ENCODE results near the gene CENPU.
"Not testable (repeated sequence)": the region's sequence is repeated elsewhere in the genome, so short reads cannot be mapped to it uniquely, and the experiment has no call there.

The CENPU gene, protein sequence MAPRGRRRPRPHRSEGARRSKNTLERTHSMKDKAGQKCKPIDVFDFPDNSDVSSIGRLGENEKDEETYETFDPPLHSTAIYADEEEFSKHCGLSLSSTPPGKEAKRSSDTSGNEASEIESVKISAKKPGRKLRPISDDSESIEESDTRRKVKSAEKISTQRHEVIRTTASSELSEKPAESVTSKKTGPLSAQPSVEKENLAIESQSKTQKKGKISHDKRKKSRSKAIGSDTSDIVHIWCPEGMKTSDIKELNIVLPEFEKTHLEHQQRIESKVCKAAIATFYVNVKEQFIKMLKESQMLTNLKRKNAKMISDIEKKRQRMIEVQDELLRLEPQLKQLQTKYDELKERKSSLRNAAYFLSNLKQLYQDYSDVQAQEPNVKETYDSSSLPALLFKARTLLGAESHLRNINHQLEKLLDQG

DNA sequence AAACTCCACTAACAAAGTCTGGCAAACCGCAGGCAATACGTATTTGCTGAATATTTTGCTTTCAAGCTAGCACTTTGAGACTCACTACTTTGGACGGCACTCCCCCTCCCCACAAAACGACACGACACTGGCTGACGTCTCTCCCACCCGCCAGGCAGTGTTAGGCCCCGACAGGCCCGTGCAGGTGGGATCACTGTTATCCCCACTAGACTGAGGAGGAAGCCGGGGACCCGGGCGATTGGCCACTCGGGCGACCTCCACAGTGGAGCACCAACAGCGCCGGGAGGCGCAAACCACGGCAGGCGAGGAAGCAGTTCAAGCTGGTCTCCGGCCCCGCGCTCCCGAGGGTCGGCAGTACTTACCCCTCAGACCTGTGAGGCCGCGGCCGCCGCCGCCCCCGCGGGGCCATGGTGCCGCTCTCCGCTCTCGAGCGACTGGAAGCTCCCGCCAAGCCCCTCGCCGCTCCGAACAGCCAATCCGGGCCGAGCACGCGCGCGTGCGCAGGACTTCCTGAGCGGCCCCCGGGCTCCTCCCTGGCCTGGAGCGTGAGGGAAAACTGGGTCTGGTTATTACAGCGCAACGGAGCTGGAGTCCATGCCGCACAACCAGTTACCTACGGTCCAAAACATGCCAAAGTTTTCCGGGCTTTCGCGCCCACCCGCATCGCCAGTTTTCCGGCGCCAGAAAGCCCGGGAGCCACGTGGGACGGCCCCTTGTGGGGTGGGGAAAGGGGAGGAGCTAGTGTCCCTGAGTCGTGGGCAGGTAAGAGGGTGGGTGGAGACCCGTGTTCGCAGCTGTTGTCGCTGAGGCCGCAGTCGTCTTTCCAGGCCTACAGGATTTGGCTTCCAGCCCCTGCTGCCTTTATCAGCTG, at the start of gene CENPU:
CENPU (minus strand) TSS at position 443 of the 871 bp plus-strand sequence; CDS start at position 409, 34 bp downstream.
- DNase-seq: peak; percentile 92 to 95

DNA sequence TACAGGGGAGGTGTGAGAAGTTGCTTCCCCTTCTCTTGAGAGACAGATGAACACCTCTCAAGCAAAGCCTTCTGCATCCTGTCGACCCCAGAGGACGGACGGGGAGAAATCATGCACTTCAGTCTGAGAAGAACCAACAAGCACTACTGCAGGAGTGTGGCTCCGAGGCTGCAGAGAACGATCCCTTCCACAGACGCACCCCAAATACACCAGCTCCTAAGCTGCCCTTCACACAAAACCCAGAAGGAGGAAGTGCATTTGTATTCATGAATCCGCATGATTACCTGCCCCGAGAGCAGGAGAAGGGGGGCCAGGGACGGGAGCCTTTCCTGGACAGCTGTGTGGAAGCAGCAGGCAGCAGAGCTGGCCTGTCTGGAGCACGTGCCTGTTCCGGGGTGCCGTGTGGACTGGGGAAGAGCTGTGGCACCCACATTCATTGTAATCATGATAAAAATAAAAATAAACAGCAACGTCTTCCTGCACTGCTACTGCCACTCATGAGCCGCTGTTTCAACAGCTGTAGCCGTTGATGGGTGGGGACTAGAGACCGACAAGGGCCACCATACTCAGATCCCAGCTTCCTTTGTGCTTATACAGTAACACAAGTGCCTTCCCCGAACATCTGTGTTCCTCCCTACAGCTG, 49.0 kb upstream of the CENPU start:
- no peak for DNase-seq

DNA sequence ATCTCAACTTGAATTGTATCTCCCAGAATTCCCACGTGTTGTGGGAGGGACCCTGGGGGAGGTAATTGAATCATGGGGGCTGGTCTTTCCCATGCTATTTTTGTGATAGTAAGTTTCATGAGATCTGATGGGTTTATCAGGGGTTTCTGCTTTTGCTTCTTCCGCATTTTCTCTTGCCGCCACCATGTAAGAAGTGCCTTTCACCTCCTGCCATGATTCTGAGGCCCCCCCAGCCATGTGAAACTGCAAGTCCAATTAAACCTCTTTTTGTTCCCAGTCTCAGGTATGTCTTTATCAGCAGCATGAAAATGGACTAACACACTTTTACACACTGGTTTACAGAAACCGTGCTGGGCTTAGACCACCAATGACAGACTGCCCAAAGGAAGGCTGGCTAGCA, 45.3 kb upstream of the CENPU start:
- not testable (repeated sequence) for DNase-seq

DNA sequence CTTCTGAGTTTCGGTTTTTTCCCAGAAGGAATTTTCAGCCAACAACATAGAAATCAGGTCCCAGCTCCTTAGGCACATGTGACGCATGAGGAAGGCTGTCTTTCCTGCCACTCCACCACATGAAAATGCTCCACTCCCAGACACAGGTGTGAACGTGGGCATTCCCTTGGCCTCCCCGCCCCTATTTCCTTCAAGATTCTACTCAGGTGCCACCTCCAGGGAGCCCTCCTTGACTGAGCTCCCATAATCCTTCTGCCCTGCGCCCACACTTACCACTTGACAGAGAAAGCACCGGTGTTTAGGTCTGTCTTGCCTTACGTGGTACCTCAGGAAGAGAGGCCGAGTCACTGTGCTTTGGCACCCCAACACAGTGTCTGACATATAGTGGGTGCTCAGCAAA, 44.4 kb upstream of the CENPU start:
- no peak for DNase-seq

DNA sequence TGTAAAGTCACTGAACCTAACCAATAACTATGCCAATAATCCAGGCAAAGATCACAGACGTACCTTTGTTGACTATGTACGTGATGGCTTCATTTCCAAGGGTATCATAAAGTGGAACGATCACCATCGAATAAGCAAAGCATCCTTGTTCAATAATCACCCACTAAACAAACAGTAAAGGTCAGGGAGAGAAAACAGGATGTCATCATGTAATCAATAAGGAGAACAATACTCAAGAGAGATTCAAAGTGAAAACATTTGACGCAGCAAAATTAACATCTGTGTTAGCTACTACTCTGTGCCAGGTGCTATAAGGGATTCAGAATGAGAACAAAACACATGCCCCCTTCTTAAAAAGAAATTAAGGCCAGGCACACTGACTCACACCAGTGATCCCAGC, 42.9 kb upstream of the CENPU start:
- DNase-seq: no peak

DNA sequence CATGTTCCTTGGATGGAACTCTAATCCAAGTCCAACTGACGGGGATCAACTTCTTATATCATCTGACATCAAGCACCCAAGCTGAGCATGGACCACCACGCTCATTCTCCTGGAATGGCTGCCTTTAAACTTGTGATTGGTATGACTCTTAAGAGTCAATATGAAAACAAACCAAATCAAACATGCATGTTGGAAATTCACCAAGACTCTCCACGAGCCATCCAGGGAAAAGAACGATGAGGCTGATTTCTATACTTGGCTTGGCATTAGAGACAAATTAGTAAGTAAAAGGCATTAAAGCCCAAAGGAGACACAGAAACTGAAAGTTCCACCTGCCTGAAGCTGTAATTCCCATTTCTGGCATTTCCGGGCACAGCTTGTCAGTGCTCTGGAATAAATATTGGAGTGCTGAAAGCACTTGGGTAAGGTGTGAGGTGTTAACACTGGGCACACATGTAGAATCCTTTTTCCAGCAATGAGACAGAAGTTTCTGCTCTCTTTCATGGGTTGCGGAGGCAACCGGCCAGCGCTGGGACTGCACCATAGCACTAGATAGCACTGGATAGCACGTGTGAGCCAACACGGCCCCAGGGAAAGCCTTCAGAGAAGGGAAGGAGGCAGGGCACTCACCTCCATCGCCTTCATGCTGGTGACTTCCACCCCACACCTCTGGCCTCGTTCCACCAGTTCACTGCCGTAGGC, 42.1 kb upstream of the CENPU start:
- no peak for DNase-seq

DNA sequence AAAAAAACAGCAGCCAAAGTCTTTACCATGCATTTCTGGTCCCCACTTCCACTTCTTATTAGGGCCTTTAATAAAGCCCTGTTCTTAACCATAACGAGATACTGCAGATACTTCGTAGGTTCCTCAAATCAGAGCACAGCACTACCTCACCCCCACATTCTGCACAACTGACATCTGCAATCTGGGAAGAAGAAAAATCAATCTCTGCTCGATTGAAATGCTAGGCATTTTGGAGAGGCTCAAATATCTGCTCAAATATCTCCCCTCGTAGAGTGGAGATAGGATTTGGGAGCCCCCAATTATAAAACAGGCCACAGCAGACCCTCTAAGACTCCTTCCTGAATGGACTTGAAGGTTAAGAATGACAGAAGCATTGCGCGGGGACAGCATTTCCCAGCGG, 40.3 kb upstream of the CENPU start:
- DNase-seq: no peak

DNA sequence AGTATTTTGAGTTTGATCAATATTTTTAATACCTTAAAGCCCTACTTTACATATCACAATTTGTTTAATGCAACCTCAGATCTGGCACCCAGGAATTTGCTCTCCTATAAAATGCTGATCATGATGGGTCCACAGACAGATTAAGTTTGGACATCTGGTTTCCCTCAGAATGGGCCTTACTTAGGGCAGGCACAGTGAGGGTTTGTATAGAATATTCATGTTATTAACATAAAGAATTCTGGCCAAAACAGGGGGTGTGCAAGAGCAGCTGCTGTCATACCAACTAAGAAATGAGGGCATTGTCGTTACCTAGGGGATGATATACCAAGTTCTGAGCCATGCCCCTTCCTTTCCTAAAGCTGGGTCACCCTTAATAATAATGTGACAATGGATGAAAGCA, 37.5 kb upstream of the CENPU start:
- DNase-seq: no peak

DNA sequence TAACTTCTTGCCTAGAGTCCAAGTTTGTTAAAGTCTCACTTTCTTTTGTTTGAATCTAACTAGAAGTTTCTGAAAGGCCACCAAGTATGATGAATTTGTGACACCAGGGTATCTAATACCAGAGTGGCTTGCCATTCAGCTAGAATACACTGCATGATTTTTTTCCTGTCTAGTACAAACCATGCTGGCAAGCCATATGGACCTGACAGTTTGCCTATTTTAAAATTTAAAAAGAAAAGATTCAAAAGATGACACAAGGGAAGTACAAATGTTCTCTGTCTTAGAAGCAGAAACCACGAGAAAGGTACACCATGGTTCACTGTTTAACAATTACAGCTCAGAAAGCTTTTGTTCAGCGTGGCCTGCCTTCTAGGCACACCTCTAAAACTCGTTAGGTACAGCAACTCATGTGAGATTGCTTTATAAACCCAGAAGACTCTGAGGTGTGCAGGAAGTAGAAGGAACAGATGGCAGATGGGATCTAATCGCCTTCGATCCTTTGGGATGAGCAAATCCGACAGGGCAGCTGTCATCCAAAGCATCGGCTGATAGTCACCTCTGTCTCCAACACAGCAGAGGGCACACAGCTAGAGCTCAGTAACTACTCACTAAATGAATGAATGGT, 35.4 kb upstream of the CENPU start:
- no peak for DNase-seq

DNA sequence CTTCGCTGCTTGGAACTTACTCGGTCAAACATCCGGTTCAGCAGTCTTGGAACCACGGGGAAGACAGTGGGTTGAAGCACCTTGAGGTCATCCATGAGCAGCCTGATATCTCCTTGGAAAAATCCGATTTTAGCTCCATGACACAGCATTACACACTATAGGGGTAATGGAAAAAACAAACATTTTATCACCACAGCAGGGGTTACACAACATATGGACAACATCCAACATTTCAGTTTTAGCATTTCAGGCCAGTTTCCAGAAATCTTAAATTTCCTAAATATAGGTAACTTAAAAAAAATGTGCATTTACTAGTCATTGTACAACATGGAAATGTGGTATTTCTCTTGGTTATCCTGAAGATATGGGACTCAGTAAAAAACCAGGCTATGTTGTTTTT, 34.4 kb upstream of the CENPU start:
- no peak for DNase-seq

DNA sequence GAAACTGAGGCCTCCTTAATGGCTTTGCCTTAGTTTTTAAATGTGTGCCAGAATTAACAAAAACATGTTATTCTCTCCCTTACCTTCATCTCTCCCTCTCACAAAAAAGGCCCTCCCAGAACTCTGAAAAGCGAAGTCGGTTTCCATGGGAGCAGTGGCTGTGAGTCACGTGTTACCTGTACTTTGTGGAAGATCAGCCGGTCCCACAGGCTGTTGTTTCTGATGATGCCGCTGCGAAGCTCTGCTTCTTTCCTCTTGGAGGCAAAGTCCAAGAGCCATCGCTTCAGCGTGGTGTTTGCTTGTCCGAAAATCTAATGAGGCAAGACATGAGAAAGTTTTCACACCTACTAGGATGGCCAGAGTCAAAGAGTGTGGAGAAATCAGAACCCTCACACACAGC, 32.5 kb upstream of the CENPU start:
- DNase-seq: no peak

DNA sequence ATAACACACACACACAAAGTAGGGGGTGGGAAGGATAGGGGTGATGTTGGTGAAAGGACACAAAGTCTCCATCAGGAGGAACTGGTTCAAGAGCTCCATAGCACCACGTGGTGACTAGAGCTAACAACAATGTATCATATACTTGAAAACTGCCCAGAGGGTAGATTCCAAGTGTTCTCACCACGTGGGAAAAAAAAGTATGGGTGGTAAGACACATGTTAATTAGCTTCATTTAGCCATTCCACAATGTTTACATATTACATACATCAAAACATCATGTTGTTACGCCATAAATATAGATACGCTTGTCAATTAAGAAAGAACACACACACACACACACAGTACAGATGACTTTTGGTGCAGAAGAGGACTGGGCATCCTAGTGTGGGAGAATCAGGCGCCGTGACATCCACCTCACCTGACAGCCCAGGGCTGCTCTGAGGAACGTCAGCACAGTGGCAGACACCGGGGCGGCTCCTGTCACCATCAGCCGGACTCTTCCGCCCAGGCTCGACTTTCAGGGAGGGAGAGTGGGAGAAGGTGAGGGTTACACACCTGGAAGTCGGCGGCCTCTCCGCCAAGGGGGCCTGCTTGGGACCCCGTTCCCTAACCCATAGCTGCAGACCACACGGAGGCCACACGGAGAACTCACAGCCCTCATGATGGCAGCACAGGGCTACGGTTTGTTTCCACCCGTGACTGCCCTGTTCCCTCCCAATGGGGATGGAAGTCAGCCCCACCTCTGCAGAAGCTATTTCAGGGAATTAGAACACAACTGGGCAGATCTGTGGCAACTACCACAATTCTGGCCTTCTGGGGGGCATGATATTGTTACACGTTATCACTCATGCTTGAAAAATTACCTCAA, 31.8 kb upstream of the CENPU start:
- DNase-seq: no peak

DNA sequence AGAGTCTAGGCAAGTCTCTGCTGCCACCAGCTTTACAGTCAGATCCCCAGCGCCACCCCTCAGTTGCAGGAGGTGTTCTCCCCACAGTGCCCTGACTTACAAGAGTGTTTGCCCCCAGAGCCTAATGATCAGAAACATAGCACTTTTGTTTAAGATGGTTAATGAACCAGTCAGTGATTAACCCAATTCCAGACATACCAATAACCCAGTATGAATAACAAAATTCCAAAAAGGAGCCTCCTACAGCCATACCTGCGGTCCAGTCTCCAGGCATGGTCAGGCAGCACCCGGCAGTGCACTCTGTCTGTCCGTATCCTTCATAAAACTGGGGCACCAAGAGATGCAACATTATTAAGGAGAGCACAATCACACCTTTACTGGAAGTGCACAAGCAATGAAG, 30.7 kb upstream of the CENPU start:
- no peak for DNase-seq

DNA sequence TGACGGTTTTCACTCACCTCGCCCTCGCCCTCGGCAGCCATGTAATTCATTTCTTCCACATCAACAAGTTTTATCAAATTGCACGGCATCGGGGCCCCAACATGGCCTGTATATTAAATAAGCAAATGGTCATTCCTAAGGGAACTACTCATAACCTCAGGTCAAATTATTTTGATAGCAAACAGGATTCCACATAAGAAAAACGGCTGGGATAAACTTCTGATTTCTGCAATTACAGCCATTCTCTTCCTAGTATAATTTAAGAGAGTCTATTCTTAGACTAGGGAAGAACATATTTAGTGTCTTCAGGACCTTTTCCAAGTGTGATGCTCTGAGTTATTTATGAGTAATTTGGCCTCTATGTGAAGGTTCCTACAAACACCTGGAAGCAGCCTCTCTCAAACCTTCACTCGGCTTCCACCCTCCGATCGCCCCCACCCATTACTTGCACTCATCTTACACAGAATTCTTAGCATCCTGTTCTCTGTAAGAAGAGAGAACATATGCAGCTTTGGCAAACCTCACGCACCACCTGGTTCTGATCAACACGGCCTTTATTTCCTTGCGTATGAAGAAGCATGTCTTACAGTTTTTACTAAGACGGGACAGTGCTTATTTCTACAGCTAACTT, 29.4 kb upstream of the CENPU start:
- DNase-seq: no peak

DNA sequence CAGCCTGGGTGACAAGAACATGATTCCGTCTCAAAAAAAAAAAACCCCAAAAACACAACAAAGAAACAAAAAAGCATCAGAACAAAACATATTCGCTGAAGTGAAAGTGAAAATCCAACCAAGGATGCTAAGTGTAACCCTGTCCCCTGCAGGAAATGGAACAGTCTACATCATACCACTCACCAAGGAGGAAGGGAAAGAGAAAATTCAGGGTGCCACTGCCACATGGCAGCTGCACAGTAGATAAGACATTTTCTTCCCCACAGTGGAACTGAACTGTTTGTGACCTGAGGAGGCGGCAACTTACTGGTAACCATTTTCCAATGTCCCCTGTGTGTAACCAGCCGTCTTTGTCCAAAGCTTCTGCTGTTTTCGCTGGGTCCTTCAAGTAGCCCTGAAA, 28.2 kb upstream of the CENPU start:
- peak; percentile 31 to 44 for DNase-seq

DNA sequence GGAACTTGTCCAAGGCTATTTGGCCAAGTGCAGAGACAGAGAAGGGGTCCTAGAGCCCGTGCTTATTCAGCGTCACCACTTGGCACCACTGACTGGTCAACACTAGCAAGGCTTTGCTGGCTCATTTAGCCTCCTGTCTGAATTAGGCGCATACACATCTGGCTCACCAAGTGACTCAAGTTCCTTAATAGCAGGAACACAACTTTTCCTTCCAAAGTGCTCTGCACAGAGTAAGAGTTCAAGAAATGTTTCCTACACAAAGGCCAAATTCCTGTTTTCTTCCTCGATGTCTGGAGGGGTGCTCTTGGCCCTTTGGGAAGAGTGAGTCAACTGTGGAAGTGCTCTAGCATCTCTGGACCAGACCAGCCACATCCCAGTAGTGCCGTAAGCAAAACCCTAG, 26.8 kb upstream of the CENPU start:
- no peak for DNase-seq

DNA sequence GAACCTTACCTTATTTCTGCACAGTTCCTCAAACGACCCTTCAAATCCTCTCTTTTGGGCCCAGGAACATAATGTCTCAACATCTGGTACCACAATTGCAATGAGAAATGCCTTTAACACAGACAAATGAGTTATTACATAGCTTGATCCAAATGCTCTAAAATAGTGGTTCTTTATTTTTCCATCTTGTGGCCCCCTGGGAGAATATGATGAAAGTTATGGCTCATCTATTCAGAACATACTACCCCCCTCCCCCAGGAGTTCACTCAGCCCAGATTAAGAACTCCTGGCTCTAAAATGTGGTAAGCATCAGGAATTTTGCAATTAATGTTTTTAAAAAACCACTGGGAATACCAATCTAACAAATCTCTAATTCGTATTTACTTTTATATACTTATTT, 23.9 kb upstream of the CENPU start:
- no peak for DNase-seq

DNA sequence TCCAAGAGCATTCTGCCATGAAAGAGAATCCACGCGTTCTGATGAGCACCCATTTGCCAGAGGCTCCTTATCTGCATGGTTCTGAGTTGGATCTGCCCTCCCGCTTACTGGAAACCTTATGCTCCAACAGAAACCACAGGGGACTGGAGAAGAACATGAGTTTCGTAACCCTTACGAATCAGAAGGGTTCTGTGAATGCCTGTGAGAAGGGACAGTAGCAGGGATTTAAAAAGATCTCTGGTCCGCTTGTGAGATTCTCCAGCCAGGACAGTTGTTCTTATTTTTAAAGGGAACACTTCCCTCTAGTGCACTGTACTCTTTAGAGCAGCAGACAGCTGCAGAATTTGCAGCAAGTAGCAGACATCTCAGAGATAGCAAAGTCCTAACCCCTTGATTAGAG, 22.5 kb upstream of the CENPU start:
- DNase-seq: no peak

DNA sequence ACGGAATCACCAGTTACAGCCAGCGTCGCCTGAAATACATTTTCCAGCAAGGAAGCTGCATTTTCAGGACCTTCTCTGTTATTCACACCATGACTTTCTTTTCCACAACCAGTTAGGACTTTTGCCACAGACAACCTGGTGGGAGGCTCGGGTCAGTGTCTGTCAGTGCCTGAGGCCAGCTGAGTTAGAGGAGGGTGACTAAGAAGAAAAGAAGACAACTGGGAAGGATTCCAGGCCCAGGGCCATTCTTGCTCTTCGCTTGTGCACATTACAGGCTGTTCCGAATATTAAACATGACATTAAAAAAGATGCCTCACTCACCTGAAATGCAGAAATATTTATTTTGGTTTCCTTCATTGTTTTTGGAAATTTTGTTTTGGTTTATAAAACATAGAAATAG, 21.4 kb upstream of the CENPU start:
- DNase-seq: no peak

DNA sequence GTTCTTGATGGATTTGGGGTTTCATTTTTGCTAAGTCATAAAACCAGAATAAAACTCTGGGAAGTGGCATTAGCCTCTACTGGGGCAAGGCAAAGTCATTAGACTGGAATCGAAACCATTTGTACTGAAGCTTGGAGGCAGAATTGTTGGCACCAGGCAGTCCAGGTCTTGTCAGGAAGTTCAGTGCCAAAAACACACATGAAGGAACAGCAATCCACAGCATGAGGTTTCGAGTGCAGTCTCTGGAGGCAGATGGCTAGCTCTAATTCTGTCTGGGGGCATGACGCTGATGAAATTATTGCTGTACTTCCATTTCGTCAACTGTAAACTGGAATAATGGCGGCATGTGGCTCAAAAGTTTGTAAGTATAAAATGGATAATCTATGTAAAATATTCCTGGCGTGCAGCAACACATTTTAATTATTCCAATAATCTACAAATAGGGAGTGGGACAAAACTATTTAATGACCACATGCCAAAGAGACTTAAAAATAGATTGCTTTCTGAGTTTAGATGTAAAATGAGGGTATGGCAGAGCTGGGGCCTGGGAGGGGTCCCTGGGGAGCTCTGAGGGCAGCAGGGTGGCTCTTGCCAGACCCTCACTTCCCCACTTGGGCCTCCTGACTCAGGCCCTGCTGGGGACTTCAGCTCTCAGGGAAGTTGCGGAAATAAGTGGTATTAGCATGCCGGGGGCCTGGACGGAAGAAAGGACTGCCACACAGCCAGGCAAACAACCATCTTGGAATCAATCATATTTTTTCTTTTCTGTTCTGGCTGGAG, 18.8 kb upstream of the CENPU start:
- DNase-seq: no peak

Measured in activated CD4-positive, alpha-beta T cell treated with anti-CD3 and anti-CD28 coated beads for 4 hours (primary cell).